ENCODE measurements around the gene IQGAP2. TPM values are rescaled to one million over a fixed set of nuclear protein-coding genes. Genes with fewer than 3 reads are reported as not detected.

IQGAP2 gene
- total RNA-seq, 1 donor: 1.2 TPM

DNA sequence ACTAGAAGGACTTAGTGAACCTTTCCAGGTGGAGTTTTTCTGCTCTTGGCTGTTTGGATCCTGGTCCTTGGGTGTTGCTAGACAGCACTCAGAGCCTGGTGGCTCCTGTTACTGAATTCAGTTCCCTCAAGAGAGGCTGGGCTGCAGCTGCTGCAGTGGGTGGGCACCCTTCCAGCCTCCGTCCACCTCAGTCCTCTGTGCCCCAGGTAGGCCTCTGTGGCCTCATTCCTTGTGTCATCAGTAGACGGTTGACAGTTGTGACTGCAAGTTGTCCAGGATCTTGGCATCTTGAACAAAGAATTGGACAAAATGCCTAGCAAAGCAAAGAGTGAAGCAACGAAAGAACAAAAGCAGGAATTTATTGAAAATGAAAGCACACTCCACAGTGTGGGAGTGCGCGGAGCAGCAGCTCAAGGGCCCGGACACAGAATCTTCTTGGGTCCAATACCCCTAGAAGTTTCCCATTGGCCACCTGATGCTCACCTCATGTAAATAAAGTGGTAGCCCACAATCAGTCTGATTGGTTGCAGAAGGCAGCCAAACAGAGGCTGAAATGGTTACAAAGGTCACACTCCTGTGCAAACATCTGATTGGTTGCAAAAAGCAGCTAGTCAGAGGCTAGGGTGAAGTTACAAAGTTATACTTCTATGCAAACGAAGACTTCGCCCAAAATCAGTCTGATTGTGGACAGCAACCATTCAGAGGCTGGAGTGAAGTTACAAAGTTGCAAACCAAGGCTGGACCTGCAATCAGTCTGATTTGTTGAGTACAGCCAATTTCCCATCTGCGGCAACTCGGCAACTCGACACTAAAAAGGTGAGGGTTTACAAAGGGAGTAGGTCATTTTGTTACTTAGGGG is 352.9 kb downstream of the IQGAP2 start:
- no peak for DNase-seq (ENCODE audit: low read depth)
- TF ChIP-seq, protein P1, sequence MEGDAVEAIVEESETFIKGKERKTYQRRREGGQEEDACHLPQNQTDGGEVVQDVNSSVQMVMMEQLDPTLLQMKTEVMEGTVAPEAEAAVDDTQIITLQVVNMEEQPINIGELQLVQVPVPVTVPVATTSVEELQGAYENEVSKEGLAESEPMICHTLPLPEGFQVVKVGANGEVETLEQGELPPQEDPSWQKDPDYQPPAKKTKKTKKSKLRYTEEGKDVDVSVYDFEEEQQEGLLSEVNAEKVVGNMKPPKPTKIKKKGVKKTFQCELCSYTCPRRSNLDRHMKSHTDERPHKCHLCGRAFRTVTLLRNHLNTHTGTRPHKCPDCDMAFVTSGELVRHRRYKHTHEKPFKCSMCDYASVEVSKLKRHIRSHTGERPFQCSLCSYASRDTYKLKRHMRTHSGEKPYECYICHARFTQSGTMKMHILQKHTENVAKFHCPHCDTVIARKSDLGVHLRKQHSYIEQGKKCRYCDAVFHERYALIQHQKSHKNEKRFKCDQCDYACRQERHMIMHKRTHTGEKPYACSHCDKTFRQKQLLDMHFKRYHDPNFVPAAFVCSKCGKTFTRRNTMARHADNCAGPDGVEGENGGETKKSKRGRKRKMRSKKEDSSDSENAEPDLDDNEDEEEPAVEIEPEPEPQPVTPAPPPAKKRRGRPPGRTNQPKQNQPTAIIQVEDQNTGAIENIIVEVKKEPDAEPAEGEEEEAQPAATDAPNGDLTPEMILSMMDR (IDR thresholded peaks at IDR 0.05; ENCODE audit: insufficient read depth, low read length): no peak
- no peak overlapping the region for H3K4me3 ChIP-seq (ENCODE audit: low read depth, low read length)

DNA sequence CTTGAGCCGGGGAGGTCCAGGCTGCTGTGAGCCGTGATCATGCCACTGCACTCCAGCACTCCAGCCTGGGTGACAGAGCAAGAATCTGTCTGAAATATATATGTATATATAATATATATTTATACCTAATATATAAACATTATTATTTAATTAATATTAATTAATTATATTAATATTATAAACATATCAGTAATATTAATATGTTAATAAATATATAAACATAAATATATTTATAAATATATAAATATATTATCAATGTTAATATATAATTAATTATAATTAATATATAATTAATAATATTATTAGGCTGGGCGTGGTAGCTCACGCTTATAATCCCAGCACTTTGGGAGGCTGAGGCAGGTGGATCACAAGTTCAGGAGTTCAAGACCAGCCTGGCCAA is 354.0 kb downstream of the IQGAP2 start:
- TF ChIP-seq, protein P1 (IDR thresholded peaks at IDR 0.05; ENCODE audit: insufficient read depth, low read length): no peak
- DNase-seq (ENCODE audit: low read depth): no peak
- no peak overlapping the region for H3K4me3 ChIP-seq (ENCODE audit: low read depth, low read length)

Small RNAs within 50 kb of the gene (small RNA-seq; reads per million reads assigned to genes)
- not detected for gene RF02154
- gene RF02155: not detected

Other genes starting within 250 kb of the IQGAP2 start
- 9.8 and 18.6 TPM in 2 replicates for gene F2RL2, start 220.1 kb downstream of the IQGAP2 start, total RNA-seq (ENCODE audit: low replicate concordance)

Measured in fibroblast of the aortic adventitia (primary cell).